ENCODE data around the gene ZNF407.

ZNF407 gene

DNA sequence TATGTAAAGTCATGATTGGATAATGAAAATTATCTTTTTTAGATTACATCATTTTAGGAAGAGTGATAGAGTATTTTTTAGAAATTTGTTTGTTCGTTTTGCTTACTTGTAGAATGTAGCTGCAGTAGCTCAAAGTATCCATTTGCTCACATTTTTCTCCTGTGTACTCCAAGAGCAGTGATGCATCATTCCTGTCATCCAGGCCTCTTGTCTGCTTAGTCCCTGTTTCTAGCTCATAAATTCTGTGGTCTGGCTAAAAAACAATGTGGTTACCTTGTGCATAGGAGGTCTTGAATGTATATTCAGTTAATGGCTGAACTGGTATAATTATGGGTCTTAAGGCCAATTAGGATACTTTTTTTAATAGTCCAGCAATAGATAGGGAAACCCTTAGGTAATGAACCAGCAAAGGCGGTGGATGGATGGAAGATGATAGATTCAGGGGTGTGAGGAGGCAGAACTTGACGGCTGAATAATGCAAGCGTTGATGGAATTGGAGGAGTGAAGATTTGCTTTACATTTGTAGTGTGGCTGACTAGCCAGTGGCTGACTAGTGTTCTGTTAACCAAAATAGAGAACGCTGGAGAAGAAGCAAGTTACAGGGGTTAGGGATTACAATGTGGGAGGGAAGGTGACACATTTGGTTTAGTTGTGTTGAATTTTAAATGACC lies 145.0 kb downstream of the ZNF407 start:
- TF ChIP-seq, protein P1, sequence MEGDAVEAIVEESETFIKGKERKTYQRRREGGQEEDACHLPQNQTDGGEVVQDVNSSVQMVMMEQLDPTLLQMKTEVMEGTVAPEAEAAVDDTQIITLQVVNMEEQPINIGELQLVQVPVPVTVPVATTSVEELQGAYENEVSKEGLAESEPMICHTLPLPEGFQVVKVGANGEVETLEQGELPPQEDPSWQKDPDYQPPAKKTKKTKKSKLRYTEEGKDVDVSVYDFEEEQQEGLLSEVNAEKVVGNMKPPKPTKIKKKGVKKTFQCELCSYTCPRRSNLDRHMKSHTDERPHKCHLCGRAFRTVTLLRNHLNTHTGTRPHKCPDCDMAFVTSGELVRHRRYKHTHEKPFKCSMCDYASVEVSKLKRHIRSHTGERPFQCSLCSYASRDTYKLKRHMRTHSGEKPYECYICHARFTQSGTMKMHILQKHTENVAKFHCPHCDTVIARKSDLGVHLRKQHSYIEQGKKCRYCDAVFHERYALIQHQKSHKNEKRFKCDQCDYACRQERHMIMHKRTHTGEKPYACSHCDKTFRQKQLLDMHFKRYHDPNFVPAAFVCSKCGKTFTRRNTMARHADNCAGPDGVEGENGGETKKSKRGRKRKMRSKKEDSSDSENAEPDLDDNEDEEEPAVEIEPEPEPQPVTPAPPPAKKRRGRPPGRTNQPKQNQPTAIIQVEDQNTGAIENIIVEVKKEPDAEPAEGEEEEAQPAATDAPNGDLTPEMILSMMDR (conservative IDR thresholded peaks at IDR 0.05), result no peak
- H3K27ac ChIP-seq, result no peak overlapping the region

GRCh38 chr18:74745633-74746403 lies 148.1 kb downstream of the ZNF407 start:
- H3K27ac ChIP-seq, result no peak overlapping the region
- TF ChIP-seq, protein P1 (conservative IDR thresholded peaks at IDR 0.05), result no peak

DNA sequence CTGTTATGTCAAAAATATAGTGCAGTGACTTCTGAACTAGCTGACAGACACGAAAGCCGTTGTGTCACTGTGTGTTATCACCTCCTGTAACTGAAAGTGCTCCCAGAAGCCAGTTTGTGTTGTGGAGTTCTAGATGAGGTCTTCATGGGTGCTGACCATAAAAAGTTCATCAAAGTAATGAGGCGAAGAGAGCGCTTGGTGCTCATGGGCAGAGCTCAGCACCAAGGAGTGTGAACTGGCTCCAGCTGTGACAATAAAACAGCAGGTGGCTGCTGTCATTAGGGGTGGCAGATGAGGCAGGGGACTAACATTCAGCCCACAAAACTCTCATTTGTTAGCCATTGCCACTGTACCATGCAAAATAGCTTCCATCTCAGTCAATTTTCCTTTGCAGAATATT lies 151.1 kb downstream of the ZNF407 start:
- no peak overlapping the region for H3K27ac ChIP-seq
- TF ChIP-seq, protein P1 (conservative IDR thresholded peaks at IDR 0.05), result no peak

- no peak overlapping the region for H3K27ac ChIP-seq
- TF ChIP-seq, protein P1 (conservative IDR thresholded peaks at IDR 0.05), result no peak
Measured at GRCh38 chr18:74758995-74759394, 161.3 kb downstream of the ZNF407 start.

GRCh38 chr18:74760026-74760425 lies 162.4 kb downstream of the ZNF407 start:
- H3K27ac ChIP-seq, result no peak overlapping the region
- TF ChIP-seq, protein P1 (conservative IDR thresholded peaks at IDR 0.05), result no peak

GRCh38 chr18:74760436-74760835 lies 162.8 kb downstream of the ZNF407 start:
- no peak overlapping the region for H3K27ac ChIP-seq
- TF ChIP-seq, protein P1 (conservative IDR thresholded peaks at IDR 0.05), result no peak

- TF ChIP-seq, protein P1 (conservative IDR thresholded peaks at IDR 0.05), result no peak
- no peak overlapping the region for H3K27ac ChIP-seq
Measured at GRCh38 chr18:74766251-74766650, 168.6 kb downstream of the ZNF407 start.
